Fibroblast of mammary gland (primary cell): ENCODE results near the gene MR1.

ENCODE experiments used
- DNase-seq: peaks from one replicate; pipeline ENCODE4 v3.0.0-alpha.2; 2010; ENCODE audit warnings: low read depth
- H3K4me3 ChIP-seq: 2 replicates; pipeline ENCODE4 v1.5.1; 2011; ENCODE audit warnings: low read depth, mild to moderate bottlenecking, low read length, moderate library complexity; ENCODE audit not compliant: control insufficient read depth
- TF ChIP-seq, protein P1 (sequence below): conservative IDR thresholded peaks from 2 replicates; pipeline ENCODE4 v1.5.1; 2011; ENCODE audit warnings: low read depth, low read length, inconsistent platforms; ENCODE audit not compliant: control insufficient read depth, insufficient read depth

MR1 gene

DNA sequence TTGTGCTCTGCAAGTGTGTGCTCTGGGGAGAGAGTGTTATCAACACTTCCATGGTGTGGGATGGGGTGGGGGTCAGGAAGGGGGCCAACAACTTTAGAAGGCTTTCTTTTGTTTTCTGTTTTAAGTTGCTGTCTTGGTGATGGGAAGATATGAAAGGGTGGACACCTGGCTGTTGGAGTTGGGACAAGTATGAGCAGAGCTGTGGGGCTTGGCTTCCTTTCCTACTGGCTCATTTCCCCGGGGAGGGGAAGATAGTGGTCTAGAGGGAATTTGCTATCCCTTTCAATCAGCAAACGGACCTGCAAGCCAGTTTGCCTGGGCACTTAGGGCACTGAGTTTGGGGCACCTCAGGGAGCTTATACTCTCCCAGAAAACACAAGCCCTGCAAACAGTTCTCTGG is 73.9 kb downstream of the MR1 start:
- H3K4me3 ChIP-seq: no peak overlapping the region
- DNase-seq: peak; percentile 24
- TF ChIP-seq, protein P1, sequence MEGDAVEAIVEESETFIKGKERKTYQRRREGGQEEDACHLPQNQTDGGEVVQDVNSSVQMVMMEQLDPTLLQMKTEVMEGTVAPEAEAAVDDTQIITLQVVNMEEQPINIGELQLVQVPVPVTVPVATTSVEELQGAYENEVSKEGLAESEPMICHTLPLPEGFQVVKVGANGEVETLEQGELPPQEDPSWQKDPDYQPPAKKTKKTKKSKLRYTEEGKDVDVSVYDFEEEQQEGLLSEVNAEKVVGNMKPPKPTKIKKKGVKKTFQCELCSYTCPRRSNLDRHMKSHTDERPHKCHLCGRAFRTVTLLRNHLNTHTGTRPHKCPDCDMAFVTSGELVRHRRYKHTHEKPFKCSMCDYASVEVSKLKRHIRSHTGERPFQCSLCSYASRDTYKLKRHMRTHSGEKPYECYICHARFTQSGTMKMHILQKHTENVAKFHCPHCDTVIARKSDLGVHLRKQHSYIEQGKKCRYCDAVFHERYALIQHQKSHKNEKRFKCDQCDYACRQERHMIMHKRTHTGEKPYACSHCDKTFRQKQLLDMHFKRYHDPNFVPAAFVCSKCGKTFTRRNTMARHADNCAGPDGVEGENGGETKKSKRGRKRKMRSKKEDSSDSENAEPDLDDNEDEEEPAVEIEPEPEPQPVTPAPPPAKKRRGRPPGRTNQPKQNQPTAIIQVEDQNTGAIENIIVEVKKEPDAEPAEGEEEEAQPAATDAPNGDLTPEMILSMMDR: no peak

DNA sequence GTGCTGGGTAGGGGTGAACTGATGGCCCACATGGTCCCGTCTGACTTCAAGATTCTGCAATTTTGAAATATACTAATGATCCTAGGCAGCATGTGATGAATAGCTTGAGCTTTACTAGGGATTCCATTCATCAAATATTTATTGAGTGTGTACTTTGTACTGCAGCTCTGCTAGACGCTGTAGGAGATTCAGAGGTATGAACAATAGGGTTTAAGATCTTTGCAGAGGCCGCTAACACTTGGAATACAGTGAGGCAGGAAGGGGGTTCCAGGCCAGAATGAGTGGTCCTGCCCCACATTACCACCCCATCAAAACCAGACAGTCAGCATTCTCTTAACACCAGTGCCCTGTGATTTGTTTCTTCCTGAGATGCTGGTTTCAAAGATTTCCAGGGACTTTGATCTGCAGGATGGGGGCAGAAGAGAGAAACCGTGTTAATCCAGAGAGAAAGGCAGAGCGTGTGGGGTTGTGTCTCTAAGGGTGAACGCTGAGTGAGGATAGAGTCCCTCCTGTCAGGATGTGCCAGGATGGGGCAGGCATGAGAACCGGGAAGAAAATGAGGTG is 74.6 kb downstream of the MR1 start:
- no peak overlapping the region for H3K4me3 ChIP-seq
- TF ChIP-seq, protein P1: no peak
- no peak for DNase-seq

DNA sequence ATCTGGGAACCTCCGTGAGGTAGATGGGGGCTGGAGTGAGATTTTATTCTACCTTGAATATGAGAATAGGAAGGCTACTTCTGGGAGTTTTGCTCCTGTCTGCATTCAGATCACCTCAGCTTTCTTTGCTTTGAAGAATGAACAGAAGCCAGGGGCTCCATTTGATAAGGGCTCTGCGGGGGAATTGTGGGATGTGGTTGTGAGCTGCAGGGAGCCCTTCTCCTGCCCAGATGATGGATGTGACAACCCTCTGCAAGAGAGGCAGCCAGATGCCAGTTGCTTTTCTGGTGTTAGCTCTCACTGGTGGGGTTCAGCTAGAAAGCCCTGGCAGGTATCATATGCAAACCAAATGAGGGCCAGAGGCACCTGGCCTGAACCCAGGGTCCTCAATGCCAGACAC is 76.2 kb downstream of the MR1 start:
- H3K4me3 ChIP-seq: no peak overlapping the region
- DNase-seq: no peak
- TF ChIP-seq, protein P1: no peak
